Measurements from ENCODE around the gene SRRM5. TPM values are rescaled to one million over a fixed set of nuclear protein-coding genes. Genes with fewer than 3 reads are reported as not detected.

SRRM5 gene
- total and polyA plus RNA-seq, 2 of the 4 experiments (the other 2 are of a cell fraction): 0.10 TPM; not detected in 1

DNA sequence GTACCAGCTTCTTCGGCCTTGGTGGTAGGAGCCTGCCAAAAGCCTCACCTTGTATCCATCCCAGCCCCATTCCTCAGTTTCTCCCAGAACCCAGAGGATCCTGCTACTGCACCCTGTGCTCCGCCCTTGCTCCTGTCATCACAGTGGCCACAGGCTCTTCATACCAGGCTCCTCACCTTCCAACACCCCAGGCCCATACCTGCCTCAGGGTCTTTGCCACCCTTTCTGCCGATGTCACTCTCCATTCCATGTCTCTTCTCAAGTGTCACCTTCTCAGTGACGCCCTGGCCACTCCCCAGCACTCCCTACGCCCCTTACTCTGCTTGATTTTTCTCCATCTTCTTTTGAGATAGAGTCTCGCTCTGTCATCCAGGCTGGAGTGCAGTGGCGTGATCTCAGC lies 2.0 kb upstream of the SRRM5 start:
- in situ Hi-C loops (cut with MboI; ENCODE audit: low sequenced_read_pairs) (no loop called here), dilution Hi-C loops (cut with HindIII; ENCODE audit: low sequenced_read_pairs, unreplicated experiment) (no loop called here), intact Hi-C loops (cut with micrococcal nuclease) (no loop called here)
- Histone ChIP-seq H3K4ac (ENCODE audit: low read depth, low read length) (no peak overlapping the region), H4K91ac (ENCODE audit: insufficient read depth, low read depth, low read length) (no peak overlapping the region), H4K5ac (ENCODE audit: low read depth, low read length) (no peak overlapping the region), H4K20me1 (ENCODE audit: insufficient read depth, low read length) (peaks cover 17% of the 10 kb centered on the region), H3K14ac (replicated peaks; ENCODE audit: low read depth, low read length) (no peak overlapping the region), H2BK15ac (ENCODE audit: low read depth, low read length) (no peak overlapping the region), H3K4me1 (ENCODE audit: control insufficient read depth, insufficient read depth, low read length) (no peaks in the 10 kb centered on the region), H3K27me3 (ENCODE audit: control insufficient read depth, insufficient read depth, low read length) (no peaks in the 10 kb centered on the region), H3K4me2 (ENCODE audit: low read depth, low read length) (no peak overlapping the region), H3K56ac (ENCODE audit: extremely low read depth, insufficient read depth, low read length) (no peak overlapping the region), H2AK9ac (replicated peaks; ENCODE audit: low read depth, low read length, poor library complexity) (no peak overlapping the region), H2AFZ (replicated peaks; ENCODE audit: low read length, poor library complexity) (no peak overlapping the region), H3K23ac (ENCODE audit: low read depth, low read length) (no peak overlapping the region), H2BK5ac (ENCODE audit: low read depth, low read length, poor library complexity, severe bottlenecking) (no peak overlapping the region), H2BK120ac (ENCODE audit: low read depth, low read length) (no peak overlapping the region), H3K9me1 (ENCODE audit: insufficient read depth, low read length) (peaks cover 9% of the 10 kb centered on the region), H3K4me3 (ENCODE audit: insufficient read depth, low read depth, low read length) (no peak overlapping the region), H3K27ac (ENCODE audit: insufficient read depth, low read length) (no peak overlapping the region), H3K18ac (ENCODE audit: low read depth, low read length) (no peak overlapping the region), H3K9ac (ENCODE audit: low read depth, low read length) (no peak overlapping the region), H3K9me3 (ENCODE audit: control insufficient read depth, insufficient read depth, low read length) (no peaks in the 10 kb centered on the region), H2BK20ac (ENCODE audit: low read depth, low read length) (no peak overlapping the region), H3K79me1 (ENCODE audit: low read depth in 1 of 2, low read length in 2 of 2) (peaks cover 17 to 55% of the 10 kb centered on the region in 2 experiments), H2AK5ac (ENCODE audit: low read depth, low read length) (no peak overlapping the region), H4K8ac (ENCODE audit: low read depth in 2 of 2, low read length in 2 of 2) (no peak overlapping the region), H3K36me3 (ENCODE audit: control insufficient read depth, insufficient read depth, low read length) (peaks cover 33% of the 10 kb centered on the region)
- CTCF ChIA-PET: interaction anchor here (0.6 kb wide), 1 partner anchor 184 kb away, joined by 3 read pairs; no protein-coding TSS in a partner anchor
- WGBS, 2 experiments (ENCODE audit: extremely low coverage in 2 of 2, insufficient read length in 1 of 2): 92% methylated on average over 2 of the region's 7 CpGs; no CpG with 5 or more reads in 1 of the 2 experiments
- no peak for TF ChIP-seq RAD21 (IDR thresholded peaks at IDR 0.05; ENCODE audit: low read length)
- no peak for TF ChIP-seq MAFK (IDR thresholded peaks at IDR 0.05; ENCODE audit: low read depth, low read length)
- no peak for TF ChIP-seq POLR2A (IDR thresholded peaks at IDR 0.05; ENCODE audit: low read depth, low read length)
- TF ChIP-seq CHD1 (IDR thresholded peaks at IDR 0.05; ENCODE audit: low read depth, low read length): no peak
- no peak for TF ChIP-seq MXI1 (IDR thresholded peaks at IDR 0.05; ENCODE audit: borderline replicate concordance, low read depth, low read length)
- no peak for TF ChIP-seq FOS (IDR thresholded peaks at IDR 0.05; ENCODE audit: low read depth, low read length)
- TF ChIP-seq, protein P1, sequence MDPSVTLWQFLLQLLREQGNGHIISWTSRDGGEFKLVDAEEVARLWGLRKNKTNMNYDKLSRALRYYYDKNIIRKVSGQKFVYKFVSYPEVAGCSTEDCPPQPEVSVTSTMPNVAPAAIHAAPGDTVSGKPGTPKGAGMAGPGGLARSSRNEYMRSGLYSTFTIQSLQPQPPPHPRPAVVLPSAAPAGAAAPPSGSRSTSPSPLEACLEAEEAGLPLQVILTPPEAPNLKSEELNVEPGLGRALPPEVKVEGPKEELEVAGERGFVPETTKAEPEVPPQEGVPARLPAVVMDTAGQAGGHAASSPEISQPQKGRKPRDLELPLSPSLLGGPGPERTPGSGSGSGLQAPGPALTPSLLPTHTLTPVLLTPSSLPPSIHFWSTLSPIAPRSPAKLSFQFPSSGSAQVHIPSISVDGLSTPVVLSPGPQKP (IDR thresholded peaks at IDR 0.05; ENCODE audit: borderline replicate concordance, low read depth, low read length): no peak
- BruUV-seq (replicated peaks): no TSS peak
- ATAC-seq (ENCODE audit: low read depth) (no peak), DNase-seq (no peak)
- POLR2A ChIA-PET (ENCODE audit: unreplicated experiment): no interaction called here
